MM.1S (cell line): ENCODE data around the gene SH3RF3.

ENCODE experiments used
- EZH2phosphoT487 ChIP-seq: fragments of 300-600 bp; sonication (generic); IDR thresholded peaks from 2 replicates; pipeline ENCODE4 v1.6.1; 2018; ENCODE audit warnings: antibody characterized with exemption, low read length
- TF ChIP-seq, protein P1 (sequence below): fragments of 300-600 bp; sonication (generic); IDR thresholded peaks from 2 replicates; pipeline ENCODE4 v1.5.1; 2016; ENCODE audit warnings: antibody characterized with exemption, low read length, mixed read lengths

DNA sequence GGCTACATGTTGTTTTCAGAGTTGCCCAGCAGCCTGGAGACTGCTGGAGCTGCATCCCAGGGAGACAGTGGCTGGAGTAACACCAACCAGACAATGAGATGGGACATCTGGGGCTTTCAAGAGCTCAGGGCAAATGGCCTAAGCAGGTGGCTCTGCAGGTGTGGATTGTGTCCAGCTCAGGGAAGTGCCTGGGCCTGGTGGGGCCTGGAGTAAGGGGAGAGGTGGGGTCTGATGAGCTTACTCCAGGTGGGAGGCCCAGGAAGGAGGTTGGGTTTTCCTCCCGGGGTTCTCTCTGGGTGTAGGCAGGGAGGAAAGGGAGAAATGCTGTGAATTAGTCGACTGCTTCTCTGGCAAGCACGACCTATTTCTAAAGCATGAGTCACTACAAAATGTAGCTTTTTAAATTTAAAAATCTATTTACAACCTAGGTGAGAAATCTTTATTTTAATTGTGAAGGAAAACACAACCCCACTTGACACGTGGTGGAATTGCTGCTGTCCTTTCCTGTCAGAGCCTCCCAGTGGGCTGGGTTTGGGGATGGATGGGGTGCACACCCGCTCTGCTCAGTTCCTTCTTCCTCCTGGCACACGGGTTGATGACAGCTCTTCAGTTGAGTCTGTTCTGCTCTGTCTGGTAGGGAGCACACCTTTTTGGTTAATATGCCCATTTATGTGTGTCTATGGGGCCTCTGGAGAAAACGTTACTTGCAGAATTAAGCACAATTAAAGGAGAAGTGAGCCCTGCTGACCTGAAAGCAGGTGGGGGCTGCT is 81.6 kb downstream of the SH3RF3 start:
- no peak for TF ChIP-seq EZH2phosphoT487
- TF ChIP-seq, protein P1, sequence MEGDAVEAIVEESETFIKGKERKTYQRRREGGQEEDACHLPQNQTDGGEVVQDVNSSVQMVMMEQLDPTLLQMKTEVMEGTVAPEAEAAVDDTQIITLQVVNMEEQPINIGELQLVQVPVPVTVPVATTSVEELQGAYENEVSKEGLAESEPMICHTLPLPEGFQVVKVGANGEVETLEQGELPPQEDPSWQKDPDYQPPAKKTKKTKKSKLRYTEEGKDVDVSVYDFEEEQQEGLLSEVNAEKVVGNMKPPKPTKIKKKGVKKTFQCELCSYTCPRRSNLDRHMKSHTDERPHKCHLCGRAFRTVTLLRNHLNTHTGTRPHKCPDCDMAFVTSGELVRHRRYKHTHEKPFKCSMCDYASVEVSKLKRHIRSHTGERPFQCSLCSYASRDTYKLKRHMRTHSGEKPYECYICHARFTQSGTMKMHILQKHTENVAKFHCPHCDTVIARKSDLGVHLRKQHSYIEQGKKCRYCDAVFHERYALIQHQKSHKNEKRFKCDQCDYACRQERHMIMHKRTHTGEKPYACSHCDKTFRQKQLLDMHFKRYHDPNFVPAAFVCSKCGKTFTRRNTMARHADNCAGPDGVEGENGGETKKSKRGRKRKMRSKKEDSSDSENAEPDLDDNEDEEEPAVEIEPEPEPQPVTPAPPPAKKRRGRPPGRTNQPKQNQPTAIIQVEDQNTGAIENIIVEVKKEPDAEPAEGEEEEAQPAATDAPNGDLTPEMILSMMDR: no peak
